Activated CD4-positive, alpha-beta memory T cell treated with anti-CD3 and anti-CD28 coated beads, Interleukin-2, amount 10 ng/mL, durations not matched to agents 7 days and 5 days (primary cell): ENCODE results near the gene C10orf120. TPM values are rescaled to one million over a fixed set of nuclear protein-coding genes. Genes with fewer than 3 reads are reported as not detected.

ENCODE experiments used
- CTCF ChIA-PET: fragments of 350-600 bp; sonication (Branson Sonifier 250); formaldehyde crosslinking; loops from one replicate; lab custom pipeline; 2021; ENCODE audit warnings: antibody characterized with exemption, inconsistent platforms; lab: Charles Lee
- POLR2A ChIA-PET: fragments of 350-600 bp; sonication (Branson Sonifier 250); formaldehyde crosslinking; loops from one replicate; lab custom pipeline; 2021; ENCODE audit warnings: antibody characterized with exemption; lab: Charles Lee
- DNase-seq: peaks from one replicate; pipeline ENCODE4 v3.0.0-alpha.2; 2020
- H3K27ac Mint-ChIP-seq: one replicate; pipeline ENCODE4 v1.8.0; 2021; ENCODE audit warnings: mild to moderate bottlenecking, mixed read lengths
- H3K27me3 Mint-ChIP-seq: one replicate; pipeline ENCODE4 v1.8.0; 2021; ENCODE audit warnings: mixed read lengths
- H3K36me3 Mint-ChIP-seq: one replicate; pipeline ENCODE4 v1.8.0; 2021; ENCODE audit warnings: low read depth, mixed read lengths
- H3K4me1 Mint-ChIP-seq: one replicate; pipeline ENCODE4 v1.8.0; 2021; ENCODE audit warnings: mixed read lengths
- H3K4me3 Mint-ChIP-seq: one replicate; pipeline ENCODE4 v1.8.0; 2021; ENCODE audit warnings: mild to moderate bottlenecking, mixed read lengths
- H3K9me3 Mint-ChIP-seq: one replicate; pipeline ENCODE4 v1.8.0; 2021; ENCODE audit warnings: mixed read lengths
- total RNA-seq, 2 experiments: library from RNA; stranded (reverse); gene quantifications; one replicate each; pipeline ENCODE4 v1.2.3, GENCODE V29; 2021

The C10orf120 gene
- total RNA-seq, 2 experiments from 2014 or later, result not detected

- H3K27me3 Mint-ChIP-seq, result peaks cover 19% of the 10 kb centered on the region
- CTCF ChIA-PET, result interaction anchor here (0.9 to 3.3 kb wide), 5 partner anchors 12 to 351 kb away, joined by 3 to 15 read pairs (median 3); no protein-coding TSS in a partner anchor
- POLR2A ChIA-PET, result no interaction called here
- no peaks in the 10 kb centered on the region for H3K9me3 Mint-ChIP-seq
- no peak overlapping the region for H3K27ac Mint-ChIP-seq
- H3K4me1 Mint-ChIP-seq, result no peaks in the 10 kb centered on the region
- H3K36me3 Mint-ChIP-seq, result no peaks in the 10 kb centered on the region
- H3K4me3 Mint-ChIP-seq, result no peak overlapping the region
- no peak for DNase-seq
These were observed 49.7 kb downstream of the C10orf120 start for GRCh38 chr10:122649903-122650302.

- Mint-ChIP-seq H3K27ac (no peak overlapping the region), H3K4me3 (no peak overlapping the region), H3K9me3 (no peaks in the 10 kb centered on the region), H3K27me3 (peaks cover 18% of the 10 kb centered on the region), H3K36me3 (no peaks in the 10 kb centered on the region), H3K4me1 (no peaks in the 10 kb centered on the region)
- CTCF ChIA-PET, result interaction anchor here (0.6 to 3.3 kb wide), 8 partner anchors 19 to 341 kb away, joined by 3 to 15 read pairs (median 3); partner anchors contain the start of gene C10orf120
- DNase-seq, result peak; percentile 41
- POLR2A ChIA-PET, result no interaction called here
These were observed 50.8 kb downstream of the C10orf120 start for GRCh38 chr10:122648599-122649428.

Other genes with a start within 250 kb of the C10orf120 start
- not detected for gene ARMS2, start 245.2 kb downstream of the C10orf120 start, total RNA-seq
- not detected for gene HTRA1, start 238.3 kb downstream of the C10orf120 start, total RNA-seq
- under 1 TPM in 1 of 2 experiments, not detected in 1; 0.05 TPM for gene DMBT1, start 139.1 kb downstream of the C10orf120 start, total RNA-seq
- 1 to 10 TPM; 1.8 to 2.1 TPM for gene CUZD1, start 146.0 kb upstream of the C10orf120 start, total RNA-seq
- gene FAM24B, start 179.7 kb upstream of the C10orf120 start, total RNA-seq, result 10 to 100 TPM; 11.5 to 12.5 TPM
- gene FAM24A, start 210.8 kb upstream of the C10orf120 start, total RNA-seq, result not detected